ENCODE measurements around the gene JMJD8.
A peak's percentile ranks its signal among the peaks of the same experiment; 100 is the strongest.

The JMJD8 gene

GRCh38 chr16:687499-687898 lies 3.4 kb upstream of the JMJD8 start:
- no peak for DNase-seq

- DNase-seq: no peak
Observed at GRCh38 chr16:686459-687260, 2.5 kb upstream of the JMJD8 start.

- no peak for DNase-seq
Observed at GRCh38 chr16:685967-686366, 1.8 kb upstream of the JMJD8 start.

GRCh38 chr16:684961-685696 lies 995 bp upstream of the JMJD8 start:
- no peak for DNase-seq

- DNase-seq: no peak
Observed at GRCh38 chr16:683396-684070, 601 bp downstream of the JMJD8 start.

GRCh38 chr16:682493-683395 lies 1.4 kb downstream of the JMJD8 start:
- DNase-seq: no peak

- DNase-seq: no peak
Observed at GRCh38 chr16:681746-682427, 2.2 kb downstream of the JMJD8 start.

- DNase-seq: no peak
Observed at GRCh38 chr16:680967-681745, 3.0 kb downstream of the JMJD8 start.

- DNase-seq: no peak
Observed at GRCh38 chr16:680625-680945, 3.5 kb downstream of the JMJD8 start.

GRCh38 chr16:679814-680624 lies 4.1 kb downstream of the JMJD8 start, which contains the start of gene STUB1:
Gene STUB1, plus strand, starts transcription at chr16:680410. Its CDS starts 116 bp downstream, at chr16:680526.
- peak; percentile 83 for DNase-seq

- peak; percentile 56 for DNase-seq
Observed at GRCh38 chr16:678858-679813, 5.0 kb downstream of the JMJD8 start.

- no peak for DNase-seq
Observed at GRCh38 chr16:678209-678857, 5.8 kb downstream of the JMJD8 start.

GRCh38 chr16:677316-678190 lies 6.6 kb downstream of the JMJD8 start:
- DNase-seq: no peak

- no peak for DNase-seq
Observed at GRCh38 chr16:676913-677312, 7.2 kb downstream of the JMJD8 start.

- no peak for DNase-seq
Observed at GRCh38 chr16:676565-676902, 7.6 kb downstream of the JMJD8 start.

GRCh38 chr16:675884-676564 lies 8.1 kb downstream of the JMJD8 start:
- no peak for DNase-seq

Measured in CD4-positive, alpha-beta T cell treated with Interferon gamma for 1 hour (primary cell).